A673 (cell line): ENCODE results near the gene DMBX1. TPM values are rescaled to one million over a fixed set of nuclear protein-coding genes. Genes with fewer than 3 reads are reported as not detected.

Source experiments
- BruUV-seq: library from RNA; stranded (reverse); fragments of 400-500 nt; replicated peaks from 2 replicates; lab custom pipeline; 2021; lab: Mats Ljungman, UMichigan
- CTCF ChIA-PET: fragments of 300-600 bp; sonication (Branson Sonifier 250); formaldehyde crosslinking; loops from one replicate; lab custom pipeline; 2022; ENCODE audit warnings: antibody characterized with exemption; lab: Charles Lee
- POLR2A ChIA-PET: fragments of 300-600 bp; sonication (Branson Sonifier 250); formaldehyde crosslinking; loops from one replicate; lab custom pipeline; 2022; ENCODE audit warnings: antibody characterized with exemption; ENCODE audit not compliant: low non-redundant PET; lab: Charles Lee
- DNase-seq: peaks from one replicate; pipeline ENCODE4 v3.0.0-alpha.2; 2015; ENCODE audit warnings: low spot score
- H3K27ac ChIP-seq: fragments of 200-600 bp; sonication (generic); 2 replicates; pipeline ENCODE4 v1.5.1; 2016; ENCODE audit warnings: mixed run types, low read depth, mild to moderate bottlenecking, mixed read lengths, antibody characterized with exemption, low read length; ENCODE audit not compliant: poor library complexity, severe bottlenecking
- H3K27me3 ChIP-seq: fragments of 200-600 bp; sonication (generic); replicated peaks from 2 replicates; pipeline ENCODE4 v1.6.1; 2017; ENCODE audit warnings: mixed run types, low read depth, mild to moderate bottlenecking, mixed read lengths, antibody characterized with exemption, low read length; ENCODE audit not compliant: insufficient read depth, poor library complexity
- H3K36me3 ChIP-seq: fragments of 200-600 bp; sonication (generic); 2 replicates; pipeline ENCODE4 v1.6.1; 2016; ENCODE audit warnings: mixed run types, mild to moderate bottlenecking, mixed read lengths, antibody characterized with exemption, low read length; ENCODE audit not compliant: insufficient read depth, poor library complexity, severe bottlenecking
- H3K4me1 ChIP-seq: fragments of 200-600 bp; sonication (generic); 2 replicates; pipeline ENCODE4 v1.6.1; 2017; ENCODE audit warnings: mixed run types, mild to moderate bottlenecking, mixed read lengths, antibody characterized with exemption, low read length; ENCODE audit not compliant: insufficient read depth, poor library complexity, severe bottlenecking
- H3K4me3 ChIP-seq: fragments of 200-600 bp; sonication (generic); 2 replicates; pipeline ENCODE4 v1.5.1; 2016; ENCODE audit warnings: low read depth, mixed run types, mild to moderate bottlenecking, mixed read lengths, low read length; ENCODE audit not compliant: poor library complexity, severe bottlenecking
- H3K9me3 ChIP-seq: fragments of 200-600 bp; sonication (generic); 2 replicates; pipeline ENCODE4 v1.6.1; 2016; ENCODE audit warnings: mixed run types, low read depth, mild to moderate bottlenecking, mixed read lengths, antibody characterized with exemption, low read length; ENCODE audit not compliant: poor library complexity, severe bottlenecking
- EZH2 ChIP-seq: fragments of 200-600 bp; sonication (generic); IDR thresholded peaks from 2 replicates; pipeline ENCODE4 v1.6.1; 2017; ENCODE audit warnings: borderline replicate concordance, low read depth, mild to moderate bottlenecking, mixed read lengths, antibody characterized with exemption, low read length; ENCODE audit not compliant: poor library complexity, severe bottlenecking
- intact Hi-C: fragments of 100-400 bp; cut with micrococcal nuclease; formaldehyde crosslinking; loops from one replicate; pipeline ENCODE4 v1.10.0; 2022; ENCODE audit not compliant: unreplicated experiment
- total RNA-seq: library from RNA; stranded (reverse); gene quantifications from 2 replicates; pipeline ENCODE4 v1.2.3, GENCODE V29; 2021
- TF ChIP-seq, protein P1 (sequence below): fragments of 300-800, 200-600 bp; sonication (generic); conservative IDR thresholded peaks from 2 replicates; pipeline ENCODE4 v1.5.1; 2017; ENCODE audit warnings: low read depth, mild to moderate bottlenecking, antibody characterized with exemption, low read length, moderate library complexity, mixed read lengths

Gene DMBX1
- total RNA-seq, 1 experiment from 2014 or later: 0.69 TPM

DNA sequence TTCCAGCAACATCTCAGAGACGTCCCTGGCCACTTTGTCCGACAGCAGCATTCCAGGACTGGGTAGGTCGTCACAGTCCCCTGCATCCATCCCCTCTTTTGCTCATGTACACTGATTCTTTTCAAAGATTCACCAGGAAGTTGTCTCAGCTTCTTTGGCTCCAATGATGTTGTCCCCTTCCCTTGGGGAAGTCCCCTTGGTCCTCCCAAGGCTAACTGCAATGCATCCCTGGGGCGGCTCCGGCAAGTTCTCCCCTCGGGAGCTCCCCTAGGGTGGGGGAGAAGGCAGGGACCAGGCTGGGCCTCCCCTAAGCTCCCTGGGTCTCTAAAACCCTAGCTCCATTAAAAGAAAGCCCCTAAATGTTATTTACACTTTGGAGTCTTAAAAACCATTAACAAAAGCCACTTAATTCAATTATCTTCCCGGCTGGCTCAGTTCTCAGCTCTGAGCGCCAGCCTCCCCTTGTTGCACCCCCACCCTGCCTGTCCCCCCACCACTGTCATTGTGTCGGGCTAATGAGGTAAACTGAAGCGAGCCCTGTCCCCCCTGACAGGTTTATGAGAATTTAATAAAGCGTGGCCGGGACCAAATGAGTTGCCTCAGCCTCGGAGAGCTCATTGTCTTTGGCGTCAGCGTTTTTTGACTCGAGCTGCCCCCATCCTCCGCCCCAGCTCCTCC, 36.5 kb downstream of the DMBX1 start:
- no peaks in the 10 kb centered on the region for H3K9me3 ChIP-seq
- peak; percentile 29 for DNase-seq
- H3K4me3 ChIP-seq: no peak overlapping the region
- intact Hi-C loops: no loop called here
- CTCF ChIA-PET: interaction anchor here (1.4 to 2.6 kb wide), 4 partner anchors 23 to 84 kb away, joined by 3 to 38 read pairs (median 7); no protein-coding TSS in a partner anchor
- H3K27ac ChIP-seq: no peak overlapping the region
- TF ChIP-seq, protein P1, sequence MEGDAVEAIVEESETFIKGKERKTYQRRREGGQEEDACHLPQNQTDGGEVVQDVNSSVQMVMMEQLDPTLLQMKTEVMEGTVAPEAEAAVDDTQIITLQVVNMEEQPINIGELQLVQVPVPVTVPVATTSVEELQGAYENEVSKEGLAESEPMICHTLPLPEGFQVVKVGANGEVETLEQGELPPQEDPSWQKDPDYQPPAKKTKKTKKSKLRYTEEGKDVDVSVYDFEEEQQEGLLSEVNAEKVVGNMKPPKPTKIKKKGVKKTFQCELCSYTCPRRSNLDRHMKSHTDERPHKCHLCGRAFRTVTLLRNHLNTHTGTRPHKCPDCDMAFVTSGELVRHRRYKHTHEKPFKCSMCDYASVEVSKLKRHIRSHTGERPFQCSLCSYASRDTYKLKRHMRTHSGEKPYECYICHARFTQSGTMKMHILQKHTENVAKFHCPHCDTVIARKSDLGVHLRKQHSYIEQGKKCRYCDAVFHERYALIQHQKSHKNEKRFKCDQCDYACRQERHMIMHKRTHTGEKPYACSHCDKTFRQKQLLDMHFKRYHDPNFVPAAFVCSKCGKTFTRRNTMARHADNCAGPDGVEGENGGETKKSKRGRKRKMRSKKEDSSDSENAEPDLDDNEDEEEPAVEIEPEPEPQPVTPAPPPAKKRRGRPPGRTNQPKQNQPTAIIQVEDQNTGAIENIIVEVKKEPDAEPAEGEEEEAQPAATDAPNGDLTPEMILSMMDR: no peak
- TF ChIP-seq EZH2: no peak
- H3K36me3 ChIP-seq: no peaks in the 10 kb centered on the region
- BruUV-seq: no TSS peak
- POLR2A ChIA-PET: no interaction called here
- peaks cover 52% of the 10 kb centered on the region for H3K4me1 ChIP-seq
- peaks cover 12% of the 10 kb centered on the region for H3K27me3 ChIP-seq

DNA sequence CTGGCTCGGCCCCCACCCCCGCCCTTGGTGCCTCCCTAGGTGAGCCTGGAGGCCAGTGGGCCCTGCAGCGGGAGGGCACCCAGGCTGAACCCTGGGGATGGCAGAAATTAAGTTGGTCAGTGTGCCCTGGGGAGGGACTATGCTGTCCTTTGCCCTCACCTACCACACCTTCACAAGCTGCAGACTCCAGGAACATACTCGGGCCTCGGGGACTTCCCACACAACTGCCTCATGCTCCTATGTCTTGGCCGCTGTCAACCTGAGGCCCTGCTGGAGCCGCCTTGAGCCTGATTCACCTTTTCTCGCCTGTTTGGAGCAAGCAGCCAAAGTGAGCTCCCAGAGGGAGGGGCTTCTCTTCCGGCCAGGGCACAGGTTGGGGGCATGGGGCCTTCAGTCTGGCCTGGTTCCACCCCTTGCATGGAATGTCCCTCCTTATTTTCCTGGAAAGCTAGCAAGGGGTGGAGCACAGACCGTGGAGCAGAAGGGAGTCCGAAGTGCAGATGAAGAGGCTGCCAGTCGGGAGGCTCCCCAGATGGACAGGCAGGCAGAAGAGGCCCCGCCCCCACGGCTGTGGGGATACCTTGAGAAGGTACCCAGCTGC, 37.2 kb downstream of the DMBX1 start:
- Histone ChIP-seq H3K4me3 (no peak overlapping the region), H3K4me1 (peaks cover 46% of the 10 kb centered on the region), H3K9me3 (no peaks in the 10 kb centered on the region), H3K36me3 (no peaks in the 10 kb centered on the region), H3K27me3 (peaks cover 12% of the 10 kb centered on the region), H3K27ac (no peak overlapping the region)
- POLR2A ChIA-PET: no interaction called here
- no TSS peak for BruUV-seq
- intact Hi-C loops: no loop called here
- DNase-seq: no peak
- CTCF ChIA-PET: interaction anchor here (1.4 to 2.6 kb wide), 4 partner anchors 23 to 85 kb away, joined by 3 to 38 read pairs (median 7); no protein-coding TSS in a partner anchor
- TF ChIP-seq, protein P1: no peak
- no peak for TF ChIP-seq EZH2

DNA sequence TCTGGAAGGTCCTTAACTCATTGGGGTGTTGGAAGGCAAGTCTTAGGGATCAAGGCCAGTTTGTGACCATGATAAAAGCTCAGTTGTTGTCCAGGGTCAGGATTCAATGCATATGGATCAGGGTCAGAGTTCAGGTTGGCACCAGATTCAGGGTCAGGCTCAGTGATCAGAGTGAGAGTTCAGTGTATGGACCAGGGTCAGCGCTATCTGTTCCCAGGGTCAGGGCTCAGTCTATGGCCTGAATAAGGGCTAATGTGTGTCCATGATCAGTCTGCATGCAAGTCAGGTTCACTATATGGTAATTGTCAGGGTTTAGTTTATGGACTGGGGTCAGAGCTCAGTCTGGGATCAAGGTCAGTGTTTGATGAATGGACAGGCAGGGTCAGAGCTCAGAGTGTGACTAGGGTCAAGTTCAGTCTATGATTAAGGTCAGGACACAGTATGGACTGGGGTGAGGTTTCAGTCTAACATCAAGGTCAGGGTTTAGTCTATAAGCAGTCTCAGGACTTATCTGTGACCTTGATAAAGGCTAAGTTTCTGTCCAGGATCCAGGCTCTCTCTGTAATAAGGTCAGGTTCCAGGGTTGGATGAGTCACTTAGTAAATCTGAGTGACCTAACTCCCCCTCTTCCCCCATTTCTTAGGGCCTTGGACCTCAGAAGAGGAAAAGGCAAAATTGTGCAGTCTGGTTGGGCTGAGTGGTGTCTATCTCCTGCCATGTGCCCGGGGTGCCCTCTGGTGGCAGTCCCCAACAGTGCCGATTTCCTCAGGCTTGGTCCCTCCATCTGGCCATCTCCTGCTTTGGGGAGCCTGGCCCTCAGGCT, 38.0 kb downstream of the DMBX1 start:
- H3K36me3 ChIP-seq: no peaks in the 10 kb centered on the region
- POLR2A ChIA-PET: no interaction called here
- intact Hi-C loops: loop anchor here (1.0 to 2.0 kb wide), 5 partner anchors 39 to 197 kb away; partner anchors contain the start of gene DMBX1
- peak; percentile 83 for DNase-seq
- no peak for TF ChIP-seq EZH2
- TF ChIP-seq, protein P1: peak; percentile 95
- CTCF ChIA-PET: interaction anchor here (0.7 to 2.6 kb wide), 6 partner anchors 50 to 86 kb away, joined by 3 to 38 read pairs (median 8); no protein-coding TSS in a partner anchor
- H3K4me1 ChIP-seq: peaks cover 40% of the 10 kb centered on the region
- peaks cover 18% of the 10 kb centered on the region for H3K27me3 ChIP-seq
- H3K27ac ChIP-seq: no peak overlapping the region
- no peak overlapping the region for H3K4me3 ChIP-seq
- no TSS peak for BruUV-seq
- H3K9me3 ChIP-seq: no peaks in the 10 kb centered on the region
